Kidney epithelial cell (primary cell): Measurements from ENCODE around the gene CADPS. TPM values are rescaled to one million over a fixed set of nuclear protein-coding genes. Genes with fewer than 3 reads are reported as not detected.

Experiments used
- DNase-seq: peaks from one replicate; pipeline ENCODE4 v3.0.0-alpha.2; 2010; ENCODE audit warnings: low read depth
- H3K27me3 ChIP-seq: 2 replicates; pipeline ENCODE4 v1.6.0; 2011; ENCODE audit warnings: low read length; ENCODE audit not compliant: control insufficient read depth, insufficient read depth
- H3K36me3 ChIP-seq: 2 replicates; pipeline ENCODE4 v1.5.1; 2011; ENCODE audit warnings: low read length; ENCODE audit not compliant: control insufficient read depth, insufficient read depth
- H3K4me3 ChIP-seq: 2 replicates; pipeline ENCODE4 v1.5.1; 2011; ENCODE audit warnings: low read depth, mild to moderate bottlenecking, control low read depth, low read length
- CTCF ChIP-seq: IDR thresholded peaks from 2 replicates; pipeline ENCODE4 v1.5.1; 2011; ENCODE audit warnings: mild to moderate bottlenecking, moderate library complexity, low read length, control low read depth, inconsistent platforms; ENCODE audit not compliant: insufficient read depth, poor library complexity, severe bottlenecking
- total RNA-seq: library from RNA; depleted of rRNA; stranded (reverse); fragments of >200 nt; gene quantifications from 2 replicates; pipeline ENCODE4 v1.2.3, GENCODE V29; 2015

Gene CADPS
- total RNA-seq, 1 donor from 2014 or later: 0.08 TPM

- no peak overlapping the region for H3K4me3 ChIP-seq
- no peak for TF ChIP-seq CTCF
- H3K27me3 ChIP-seq: peaks cover 20% of the 10 kb centered on the region
- DNase-seq: no peak
- H3K36me3 ChIP-seq: no peaks in the 10 kb centered on the region
Observed at GRCh38 chr3:62361824-62362223, 513.4 kb downstream of the CADPS start.

GRCh38 chr3:62361261-62361660 is 514.0 kb downstream of the CADPS start:
- DNase-seq: no peak

GRCh38 chr3:62359531-62359930 is 515.7 kb downstream of the CADPS start:
- no peak for TF ChIP-seq CTCF
- no peak for DNase-seq
- Histone ChIP-seq H3K27me3 (peaks cover 2% of the 10 kb centered on the region), H3K4me3 (no peak overlapping the region), H3K36me3 (no peaks in the 10 kb centered on the region)

More at GRCh38 chr3:62361261-62361660, 514.0 kb downstream of the CADPS start:
- no peak for TF ChIP-seq CTCF
- Histone ChIP-seq H3K4me3 (no peak overlapping the region), H3K36me3 (no peaks in the 10 kb centered on the region), H3K27me3 (peaks cover 16% of the 10 kb centered on the region)

- Histone ChIP-seq H3K4me3 (no peak overlapping the region), H3K27me3 (peaks cover 2% of the 10 kb centered on the region), H3K36me3 (no peaks in the 10 kb centered on the region)
- no peak for TF ChIP-seq CTCF
- DNase-seq: no peak
Observed at GRCh38 chr3:62356356-62356755, 518.9 kb downstream of the CADPS start.

DNA sequence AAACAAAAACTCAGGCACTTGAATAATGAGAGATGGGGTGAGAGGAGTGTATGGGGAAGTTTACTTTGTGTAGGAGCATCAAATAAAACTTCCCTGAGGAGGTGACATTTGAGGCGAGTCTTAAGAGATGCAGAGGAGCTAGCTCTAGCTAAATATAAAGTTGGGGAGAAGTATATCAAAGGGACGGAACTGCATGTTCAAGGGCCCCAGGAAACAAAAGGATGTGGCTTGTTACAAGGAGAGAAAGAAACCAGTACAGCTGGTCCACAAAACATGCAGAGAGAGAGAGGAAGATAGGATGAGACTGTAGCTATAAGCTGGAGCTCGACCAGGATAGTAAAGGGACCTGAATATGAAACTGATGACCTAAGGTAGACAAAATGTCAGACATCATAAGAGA is 519.5 kb downstream of the CADPS start:
- peaks cover 2% of the 10 kb centered on the region for H3K27me3 ChIP-seq
- no peak overlapping the region for H3K4me3 ChIP-seq
- no peak for TF ChIP-seq CTCF
- no peaks in the 10 kb centered on the region for H3K36me3 ChIP-seq
- DNase-seq: no peak
